GM12878 (cell line): ENCODE measurements around the gene CTIF. TPM values are rescaled to one million over a fixed set of nuclear protein-coding genes. Genes with fewer than 3 reads are reported as not detected.

Experiments used
- ATAC-seq: fragments of 200-7000 bp; cut with Tn5 transposase; 3 replicates; pipeline ENCODE4 v1.9.1; 2020; ENCODE audit warnings: mild to moderate bottlenecking, moderate library complexity
- BruUV-seq: library from RNA; stranded (reverse); fragments of 400-500 nt; replicated peaks from 2 replicates; lab custom pipeline; 2021; lab: Mats Ljungman, UMichigan
- CTCF ChIA-PET: fragments of 300-600 bp; sonication (Branson Sonifier 250); formaldehyde crosslinking; extraction: SDS; loops from one replicate; lab custom pipeline; 2021; ENCODE audit warnings: inconsistent platforms; lab: Yijun Ruan, JAX
- POLR2A ChIA-PET: fragments of 350-600 bp; formaldehyde crosslinking; extraction: SDS; loops from one replicate; lab custom pipeline; 2021; ENCODE audit warnings: inconsistent platforms; lab: Charles Lee
- RAD21 ChIA-PET: fragments of 300-600 bp; sonication (Branson Sonifier 250); formaldehyde crosslinking; loops from one replicate; lab custom pipeline; 2023; ENCODE audit warnings: antibody characterized with exemption; ENCODE audit not compliant: unreplicated experiment; lab: Charles Lee
- SMC1A ChIA-PET: fragments of 300-600 bp; sonication (Branson Sonifier 250); formaldehyde crosslinking; loops from one replicate; lab custom pipeline; 2023; ENCODE audit not compliant: unreplicated experiment, uncharacterized antibody; lab: Charles Lee
- DNase-seq: peaks from one replicate; pipeline ENCODE4 v3.0.0-alpha.2; 2011; ENCODE audit warnings: low read depth, low spot score
- FAIRE-seq: peaks from 3 replicates; lab custom pipeline; 2011; peaks lifted over from hg19 to GRCh38; lab: Jason Lieb, UNC
- H2AFZ ChIP-seq: 2 replicates; pipeline ENCODE4 v1.6.0; 2011; ENCODE audit warnings: low read depth, low read length, control low read depth; ENCODE audit not compliant: control insufficient read depth
- H3K27ac ChIP-seq: 2 replicates; pipeline ENCODE4 v1.5.1; 2011; ENCODE audit warnings: control low read depth; ENCODE audit not compliant: control insufficient read depth, insufficient read depth
- H3K27me3 ChIP-seq, 2 experiments: replicated peaks in 1 of 2; 2 replicates each; pipeline versions ENCODE4 v1.6.0 to v1.6.1; 2011; ENCODE audit warnings: low read length in 1 of 2; ENCODE audit not compliant: control insufficient read depth in 2 of 2, insufficient read depth in 2 of 2
- H3K36me3 ChIP-seq, 2 experiments: 2 replicates each; pipeline ENCODE4 v1.5.1; 2011; ENCODE audit warnings: low read length in 1 of 2; ENCODE audit not compliant: control insufficient read depth in 2 of 2, insufficient read depth in 2 of 2
- H3K4me1 ChIP-seq: 2 replicates; pipeline ENCODE4 v1.6.1; 2011; ENCODE audit warnings: mild to moderate bottlenecking, low read length, moderate library complexity, mixed read lengths; ENCODE audit not compliant: control insufficient read depth, insufficient read depth
- H3K4me2 ChIP-seq: 2 replicates; pipeline ENCODE4 v1.6.0; 2011; ENCODE audit warnings: control low read depth; ENCODE audit not compliant: control insufficient read depth, insufficient read depth
- H3K4me3 ChIP-seq: fragments of 200-600 bp; sonication (generic); 2 replicates; pipeline ENCODE4 v1.5.1; 2016
- H3K79me2 ChIP-seq: 2 replicates; pipeline ENCODE4 v1.6.0; 2011; ENCODE audit warnings: low read length; ENCODE audit not compliant: control insufficient read depth, insufficient read depth
- H3K9ac ChIP-seq: 2 replicates; pipeline ENCODE4 v1.8.0; 2011; ENCODE audit warnings: low read length, control low read depth, mixed read lengths; ENCODE audit not compliant: control insufficient read depth, insufficient read depth
- H3K9me3 ChIP-seq: replicated peaks from 3 replicates; pipeline ENCODE4 v1.5.1; 2011; ENCODE audit warnings: mild to moderate bottlenecking, low read length; ENCODE audit not compliant: control insufficient read depth, insufficient read depth
- H4K20me1 ChIP-seq: 2 replicates; pipeline ENCODE4 v1.6.0; 2011; ENCODE audit not compliant: control insufficient read depth, insufficient read depth
- ASH2L ChIP-seq: fragments of 300-600, 200-600 bp; sonication (generic); IDR thresholded peaks from 2 replicates; pipeline ENCODE4 v1.6.1; 2017; ENCODE audit warnings: low read depth, mild to moderate bottlenecking, borderline replicate concordance
- CEBPZ ChIP-seq: fragments of 150-350 bp; IDR thresholded peaks from 2 replicates; pipeline ENCODE4 v1.6.1; 2016; ENCODE audit warnings: low read depth, low read length
- KDM1A ChIP-seq: fragments of 200-600 bp; sonication (generic); IDR thresholded peaks from 2 replicates; pipeline ENCODE4 v1.6.1; 2016; ENCODE audit warnings: borderline replicate concordance
- MAX ChIP-seq: IDR thresholded peaks from 2 replicates; pipeline ENCODE4 v1.6.1; 2012; ENCODE audit warnings: low read depth, low read length, improper control_type of control experiment
- PKNOX1 ChIP-seq: fragments of 450-650 bp; IDR thresholded peaks from 2 replicates; pipeline ENCODE4 v1.6.1; 2016; ENCODE audit warnings: mild to moderate bottlenecking
- RCOR1 ChIP-seq: conservative IDR thresholded peaks from 2 replicates; pipeline ENCODE4 v1.6.1; 2012; ENCODE audit warnings: low read depth, low read length, improper control_type of control experiment
- TCF12 ChIP-seq: IDR thresholded peaks from 2 replicates; pipeline ENCODE4 v1.6.1; 2011; ENCODE audit warnings: low read depth, mild to moderate bottlenecking, low read length
- ZBTB40 ChIP-seq: fragments of 450-650 bp; IDR thresholded peaks from 2 replicates; pipeline ENCODE4 v1.6.1; 2016; ENCODE audit warnings: mild to moderate bottlenecking, moderate library complexity, borderline replicate concordance
- ZNF207 ChIP-seq: fragments of 450-650 bp; IDR thresholded peaks from 2 replicates; pipeline ENCODE4 v1.6.1; 2014; ENCODE audit warnings: antibody characterized with exemption, mild to moderate bottlenecking, borderline replicate concordance
- ZNF217 ChIP-seq: fragments of 450-650 bp; IDR thresholded peaks from 2 replicates; pipeline ENCODE4 v1.6.1; 2017; ENCODE audit warnings: antibody characterized with exemption, mild to moderate bottlenecking
- WGBS: methylation state at CpG from one replicate; pipeline ENCODE4 v1.1.6; 2016; ENCODE audit warnings: low lambda C conversion rate; ENCODE audit not compliant: insufficient replicate concordance, insufficient coverage; ENCODE audit errors: missing lambda C conversion rate; 5-methylcytosine and 5-hydroxymethylcytosine counted together
- in situ Hi-C: fragments of 300-500 bp; cut with MboI; formaldehyde crosslinking; loops from 9 replicates; pipeline ENCODE4 v1.14.3; 2018; ENCODE audit warnings: mixed read lengths
- intact Hi-C: fragments of 100-400 bp; cut with micrococcal nuclease; formaldehyde crosslinking; loops from one replicate; pipeline ENCODE4 v1.14.2; 2022; ENCODE audit not compliant: unreplicated experiment
- polyA plus RNA-seq, 11 experiments: library from polyadenylated mRNA; depleted of rRNA in 4 of 11; unstranded in 6 of 11; stranded (reverse) in 5 of 11; fragments of >200 nt; fragmentation: Nextera tagmentation in 4 of 11; fragmentation: Illumina TruSeq in 1 of 11; extraction: Ambion mirVana in 4 of 11; extraction: Trizol in 1 of 11; gene quantifications; 1 replicate in 1 of 11; 2 replicates in 10 of 11; pipeline versions ENCODE4 v1.2.1 to v1.2.3, GENCODE V29; 2011 to 2016; ENCODE audit warnings: inconsistent platforms in 2 of 11, missing spikeins in 2 of 11, low read depth in 1 of 11
- total RNA-seq, 4 experiments: library from RNA; depleted of rRNA in 3 of 4; stranded (reverse); fragments of >200 nt in 3 of 4; fragmentation: Illumina TruSeq in 1 of 4; extraction: Trizol in 1 of 4; gene quantifications; 2 replicates each; pipeline versions ENCODE4 v1.2.1 to v1.2.3, GENCODE V29; 2013 to 2021

CTIF gene
- total and polyA plus RNA-seq, 10 of the 15 experiments (the other 5 are each of a cell fraction or from before 2014, with no cell fraction given) = 0.06 to 11.6 (median 2.5) TPM

GRCh38 chr18:48891721-48892120 is 352.9 kb downstream of the CTIF start (continued):
- TF ChIP-seq ZBTB40 = no peak
- TF ChIP-seq, all 136 proteins: peak for 0

- WGBS = 64% methylated on average over 22 of the region's 22 CpGs
- TF ChIP-seq KDM1A (no peak), RCOR1 (no peak), TCF12 (no peak), ZNF207 (no peak), ZNF217 (no peak), ASH2L (no peak), MAX (no peak), CEBPZ (no peak), PKNOX1 (no peak)
- FAIRE-seq (no peak), DNase-seq (no peak), ATAC-seq (no peak)
- Histone ChIP-seq H2AFZ (no peak overlapping the region), H3K9me3 (no peaks in the 10 kb centered on the region), H3K4me2 (no peak overlapping the region), H3K27ac (no peak overlapping the region), H3K4me1 (peaks cover 10% of the 10 kb centered on the region), H3K79me2 (no peaks in the 10 kb centered on the region), H3K4me3 (no peak overlapping the region), H4K20me1 (no peaks in the 10 kb centered on the region), H3K9ac (no peak overlapping the region), H3K27me3 (no peaks in the 10 kb centered on the region), H3K36me3 (no peaks in the 10 kb centered on the region)
- ChIA-PET POLR2A (no interaction called here), SMC1A (interaction anchor here (0.7 to 2.0 kb wide), 2 partner anchors 28 to 63 kb away, joined by 3 to 4 read pairs; no protein-coding TSS in a partner anchor), RAD21 (no interaction called here), CTCF (no interaction called here)
- no TSS peak for BruUV-seq
- in situ Hi-C loops (no loop called here), intact Hi-C loops (no loop called here)
Observed at GRCh38 chr18:48892146-48892855, 353.5 kb downstream of the CTIF start.
